CD14-positive monocyte (primary cell): ENCODE data around the gene VSTM2B. TPM values are rescaled to one million over a fixed set of nuclear protein-coding genes. Genes with fewer than 3 reads are reported as not detected.

Experiments
- DNase-seq, 3 donors: peaks; one replicate each; pipeline ENCODE4 v3.0.0-alpha.2; 2011 to 2022
- H2AFZ ChIP-seq: 2 replicates; pipeline ENCODE4 v1.6.0; 2012; ENCODE audit warnings: mild to moderate bottlenecking, low read depth, low read length, inconsistent platforms; ENCODE audit not compliant: insufficient read depth, poor library complexity, severe bottlenecking
- H3K27ac ChIP-seq, 2 donors: 1 replicate in 1 of 2; 2 replicates in 1 of 2; pipeline ENCODE4 v1.5.1; 2012 to 2013; ENCODE audit warnings: low read length in 2 of 2, control low read depth in 1 of 2, inconsistent platforms in 1 of 2, low read depth in 1 of 2, mild to moderate bottlenecking in 1 of 2
- H3K27me3 ChIP-seq, 2 donors: one replicate each; pipeline versions ENCODE4 v1.6.0 to v1.6.1; 2011 to 2013; ENCODE audit warnings: low read length in 2 of 2; ENCODE audit not compliant: control insufficient read depth in 2 of 2, insufficient read depth in 2 of 2
- H3K36me3 ChIP-seq, 2 donors: replicated peaks in 1 of 2; 1 replicate in 1 of 2; 2 replicates in 1 of 2; pipeline versions ENCODE4 v1.5.1 to v1.6.1; 2012 to 2013; ENCODE audit warnings: low read length in 2 of 2, control low read depth in 1 of 2, inconsistent platforms in 1 of 2, mild to moderate bottlenecking in 1 of 2; ENCODE audit not compliant: insufficient read depth in 2 of 2, control insufficient read depth in 1 of 2
- H3K4me1 ChIP-seq, 2 donors: 1 replicate in 1 of 2; 2 replicates in 1 of 2; pipeline versions ENCODE4 v1.5.1 to v1.6.1; 2012 to 2013; ENCODE audit warnings: low read length in 2 of 2, control low read depth in 1 of 2, inconsistent platforms in 1 of 2, mild to moderate bottlenecking in 1 of 2, moderate library complexity in 1 of 2; ENCODE audit not compliant: insufficient read depth in 2 of 2, control insufficient read depth in 1 of 2
- H3K4me2 ChIP-seq: replicated peaks from 2 replicates; pipeline ENCODE3; 2012; ENCODE audit warnings: low read length, moderate library complexity, mild to moderate bottlenecking; ENCODE audit not compliant: poor library complexity, severe bottlenecking; ENCODE audit errors: extremely low read depth
- H3K4me3 ChIP-seq, 3 experiments: fragments of 200-600 bp in 1 of 3; sonication (generic) in 1 of 3; replicated peaks in 1 of 3; 1 replicate in 2 of 3; 2 replicates in 1 of 3; pipeline ENCODE4 v1.5.1; 2011 to 2013; ENCODE audit warnings: low read length in 3 of 3, mild to moderate bottlenecking in 3 of 3, control low read depth in 2 of 3, low read depth in 2 of 3, inconsistent platforms in 1 of 3, moderate library complexity in 1 of 3
- H3K79me2 ChIP-seq: 2 replicates; pipeline ENCODE4 v1.6.0; 2012; ENCODE audit warnings: mild to moderate bottlenecking, control low read depth, inconsistent platforms, low read length, moderate library complexity; ENCODE audit not compliant: insufficient read depth
- H3K9ac ChIP-seq: 2 replicates; pipeline ENCODE4 v1.6.0; 2017; ENCODE audit warnings: low read length, mild to moderate bottlenecking; ENCODE audit not compliant: insufficient read depth, poor library complexity, severe bottlenecking
- H3K9me3 ChIP-seq, 2 donors: replicated peaks in 1 of 2; 1 replicate in 1 of 2; 2 replicates in 1 of 2; pipeline versions ENCODE4 v1.5.1 to v1.6.1; 2012 to 2013; ENCODE audit warnings: low read length in 2 of 2, control low read depth in 1 of 2; ENCODE audit not compliant: control insufficient read depth in 1 of 2, insufficient read depth in 1 of 2
- H4K20me1 ChIP-seq: 2 replicates; pipeline ENCODE4 v1.6.0; 2012; ENCODE audit warnings: mild to moderate bottlenecking, low read length, control low read depth, moderate library complexity; ENCODE audit not compliant: insufficient read depth
- H3K27ac Mint-ChIP-seq, 7 donors: one replicate each; pipeline ENCODE4 v1.8.0; 2020; ENCODE audit warnings: mild to moderate bottlenecking in 7 of 7, mixed read lengths in 7 of 7, moderate library complexity in 6 of 7, inconsistent platforms in 2 of 7
- H3K27me3 Mint-ChIP-seq, 3 donors: one replicate each; pipeline ENCODE4 v1.8.0; 2021 to 2022; ENCODE audit warnings: low read depth in 3 of 3, mild to moderate bottlenecking in 3 of 3, mixed read lengths in 3 of 3, moderate library complexity in 3 of 3, inconsistent platforms in 1 of 3
- H3K36me3 Mint-ChIP-seq, 2 donors: one replicate each; pipeline ENCODE4 v1.8.0; 2020; ENCODE audit warnings: mixed read lengths in 2 of 2, inconsistent platforms in 1 of 2, mild to moderate bottlenecking in 1 of 2
- H3K4me1 Mint-ChIP-seq: one replicate; pipeline ENCODE4 v1.8.0; 2020; ENCODE audit warnings: mild to moderate bottlenecking, mixed read lengths
- H3K4me3 Mint-ChIP-seq, 2 donors: one replicate each; pipeline ENCODE4 v1.8.0; 2020; ENCODE audit warnings: mild to moderate bottlenecking in 2 of 2, mixed read lengths in 2 of 2, moderate library complexity in 1 of 2
- H3K9me3 Mint-ChIP-seq, 7 donors: one replicate each; pipeline ENCODE4 v1.8.0; 2020 to 2022; ENCODE audit warnings: mixed read lengths in 7 of 7, mild to moderate bottlenecking in 6 of 7, moderate library complexity in 6 of 7, inconsistent platforms in 2 of 7
- WGBS: methylation state at CpG from one replicate; pipeline ENCODE4 v1.1.5; 2013; ENCODE audit warnings: missing lambda C conversion rate; ENCODE audit not compliant: insufficient coverage; 5-methylcytosine and 5-hydroxymethylcytosine counted together
- intact Hi-C, 2 donors: fragments of 100-400 bp; cut with micrococcal nuclease; formaldehyde crosslinking; loops; one replicate each; pipeline versions ENCODE4 v1.15.0 to v1.15.1; 2023
- polyA plus RNA-seq, 3 donors: library from polyadenylated mRNA; depleted of rRNA in 1 of 3; unstranded in 2 of 3; stranded (reverse) in 1 of 3; fragments of 300-500 nt in 2 of 3; fragments of >200 nt in 1 of 3; fragmentation: Illumina TruSeq in 2 of 3; gene quantifications; 1 replicate in 2 of 3; 2 replicates in 1 of 3; pipeline ENCODE4 v1.2.3, GENCODE V29; 2012 to 2021
- TF ChIP-seq, protein P1 (sequence below): fragments of 200-600 bp; IDR thresholded peaks from one replicate; pipeline ENCODE4 v1.8.0; 2022; ENCODE audit warnings: antibody characterized with exemption, mild to moderate bottlenecking

VSTM2B gene
- polyA plus RNA-seq, 3 donors: not detected

GRCh38 chr19:29495091-29495490 lies 30.7 kb upstream of the VSTM2B start:
- no peak for DNase-seq
- H3K9me3 Mint-ChIP-seq: peaks cover 0 to 7% (median 3%) of the 10 kb centered on the region in 7 donors
- H3K9me3 ChIP-seq: peaks cover 0 to 6% of the 10 kb centered on the region in 2 donors
- no peaks in the 10 kb centered on the region for H3K79me2 ChIP-seq
- intact Hi-C loops: no loop called here
- no peaks in the 10 kb centered on the region for H3K36me3 ChIP-seq
- no CpG with 5 or more reads among the region's 4 CpGs for WGBS
- no peak overlapping the region for H3K4me3 ChIP-seq
- no peaks in the 10 kb centered on the region for H3K4me1 ChIP-seq
- H3K36me3 Mint-ChIP-seq: no peaks in the 10 kb centered on the region
- H3K27me3 Mint-ChIP-seq: peaks cover 18 to 24% (median 19%) of the 10 kb centered on the region in 3 donors
- H3K4me1 Mint-ChIP-seq: no peaks in the 10 kb centered on the region
- no peaks in the 10 kb centered on the region for H4K20me1 ChIP-seq
- no peak overlapping the region for H3K9ac ChIP-seq
- H3K27ac Mint-ChIP-seq: no peak overlapping the region
- H3K4me2 ChIP-seq: no peak overlapping the region
- H3K4me3 Mint-ChIP-seq: no peak overlapping the region
- H2AFZ ChIP-seq: no peak overlapping the region
- no peak overlapping the region for H3K27ac ChIP-seq
- H3K27me3 ChIP-seq: peaks cover 4% of the 10 kb centered on the region in 2 donors
- TF ChIP-seq, protein P1, sequence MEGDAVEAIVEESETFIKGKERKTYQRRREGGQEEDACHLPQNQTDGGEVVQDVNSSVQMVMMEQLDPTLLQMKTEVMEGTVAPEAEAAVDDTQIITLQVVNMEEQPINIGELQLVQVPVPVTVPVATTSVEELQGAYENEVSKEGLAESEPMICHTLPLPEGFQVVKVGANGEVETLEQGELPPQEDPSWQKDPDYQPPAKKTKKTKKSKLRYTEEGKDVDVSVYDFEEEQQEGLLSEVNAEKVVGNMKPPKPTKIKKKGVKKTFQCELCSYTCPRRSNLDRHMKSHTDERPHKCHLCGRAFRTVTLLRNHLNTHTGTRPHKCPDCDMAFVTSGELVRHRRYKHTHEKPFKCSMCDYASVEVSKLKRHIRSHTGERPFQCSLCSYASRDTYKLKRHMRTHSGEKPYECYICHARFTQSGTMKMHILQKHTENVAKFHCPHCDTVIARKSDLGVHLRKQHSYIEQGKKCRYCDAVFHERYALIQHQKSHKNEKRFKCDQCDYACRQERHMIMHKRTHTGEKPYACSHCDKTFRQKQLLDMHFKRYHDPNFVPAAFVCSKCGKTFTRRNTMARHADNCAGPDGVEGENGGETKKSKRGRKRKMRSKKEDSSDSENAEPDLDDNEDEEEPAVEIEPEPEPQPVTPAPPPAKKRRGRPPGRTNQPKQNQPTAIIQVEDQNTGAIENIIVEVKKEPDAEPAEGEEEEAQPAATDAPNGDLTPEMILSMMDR: no peak

GRCh38 chr19:29495901-29496441 lies 29.8 kb upstream of the VSTM2B start:
- H3K27me3 ChIP-seq: peaks cover 4% of the 10 kb centered on the region in 2 donors
- 83% methylated on average over 4 of the region's 5 CpGs for WGBS
- no peak overlapping the region for H2AFZ ChIP-seq
- no peaks in the 10 kb centered on the region for H3K79me2 ChIP-seq
- H3K27me3 Mint-ChIP-seq: peaks cover 16 to 25% (median 19%) of the 10 kb centered on the region in 3 donors
- TF ChIP-seq, protein P1: no peak
- H3K4me1 Mint-ChIP-seq: no peaks in the 10 kb centered on the region
- peaks cover 0 to 7% (median 3%) of the 10 kb centered on the region in 7 donors for H3K9me3 Mint-ChIP-seq
- H3K4me3 Mint-ChIP-seq: no peak overlapping the region
- H3K4me2 ChIP-seq: no peak overlapping the region
- no peak overlapping the region for H3K9ac ChIP-seq
- H3K27ac ChIP-seq: no peak overlapping the region
- no peaks in the 10 kb centered on the region for H3K36me3 ChIP-seq
- H3K9me3 ChIP-seq: peaks cover 0 to 6% of the 10 kb centered on the region in 2 donors
- no peaks in the 10 kb centered on the region for H3K36me3 Mint-ChIP-seq
- H3K4me1 ChIP-seq: no peaks in the 10 kb centered on the region
- no peaks in the 10 kb centered on the region for H4K20me1 ChIP-seq
- no peak overlapping the region for H3K4me3 ChIP-seq
- intact Hi-C loops: no loop called here
- no peak overlapping the region for H3K27ac Mint-ChIP-seq
- no peak for DNase-seq
